ENCODE measurements around the gene PCDHAC1. TPM values are rescaled to one million over a fixed set of nuclear protein-coding genes. Genes with fewer than 3 reads are reported as not detected.

The PCDHAC1 gene
- total RNA-seq, 2 experiments from 2014 or later: not detected

GRCh38 chr5:140883927-140884697 lies 42.0 kb upstream of the PCDHAC1 start:
- intact Hi-C loops (cut with micrococcal nuclease; ENCODE audit: unreplicated experiment): no loop called here
- H3K9me2 ChIP-seq (ENCODE audit: insufficient read depth, low read length): no peaks in the 10 kb centered on the region
- no peaks in the 10 kb centered on the region for H3K36me3 ChIP-seq (ENCODE audit: insufficient read depth, low read length)
- H3K4me3 ChIP-seq (ENCODE audit: low read depth, low read length, poor library complexity, severe bottlenecking): no peak overlapping the region
- no peaks in the 10 kb centered on the region for H3K4me1 ChIP-seq (ENCODE audit: insufficient read depth, low read length, poor library complexity, severe bottlenecking)
- no peak for DNase-seq (ENCODE audit: low spot score)
- POLR2A ChIA-PET: no interaction called here
- H3K9me3 ChIP-seq (ENCODE audit: low read length): no peaks in the 10 kb centered on the region
- H3K79me2 ChIP-seq (ENCODE audit: insufficient read depth, low read depth, low read length): no peaks in the 10 kb centered on the region
- no peaks in the 10 kb centered on the region for H4K20me1 ChIP-seq (ENCODE audit: insufficient read depth, low read length)
- no peak overlapping the region for H2AFZ ChIP-seq (ENCODE audit: low read length)
- H3K4me2 ChIP-seq (ENCODE audit: low read length): no peak overlapping the region
- no TSS peak for BruUV-seq (replicated peaks)
- H3K27ac ChIP-seq (ENCODE audit: low read depth, low read length, poor library complexity, severe bottlenecking): no peak overlapping the region
- CTCF ChIA-PET (ENCODE audit: unreplicated experiment): no interaction called here
- TF ChIP-seq, protein P1, sequence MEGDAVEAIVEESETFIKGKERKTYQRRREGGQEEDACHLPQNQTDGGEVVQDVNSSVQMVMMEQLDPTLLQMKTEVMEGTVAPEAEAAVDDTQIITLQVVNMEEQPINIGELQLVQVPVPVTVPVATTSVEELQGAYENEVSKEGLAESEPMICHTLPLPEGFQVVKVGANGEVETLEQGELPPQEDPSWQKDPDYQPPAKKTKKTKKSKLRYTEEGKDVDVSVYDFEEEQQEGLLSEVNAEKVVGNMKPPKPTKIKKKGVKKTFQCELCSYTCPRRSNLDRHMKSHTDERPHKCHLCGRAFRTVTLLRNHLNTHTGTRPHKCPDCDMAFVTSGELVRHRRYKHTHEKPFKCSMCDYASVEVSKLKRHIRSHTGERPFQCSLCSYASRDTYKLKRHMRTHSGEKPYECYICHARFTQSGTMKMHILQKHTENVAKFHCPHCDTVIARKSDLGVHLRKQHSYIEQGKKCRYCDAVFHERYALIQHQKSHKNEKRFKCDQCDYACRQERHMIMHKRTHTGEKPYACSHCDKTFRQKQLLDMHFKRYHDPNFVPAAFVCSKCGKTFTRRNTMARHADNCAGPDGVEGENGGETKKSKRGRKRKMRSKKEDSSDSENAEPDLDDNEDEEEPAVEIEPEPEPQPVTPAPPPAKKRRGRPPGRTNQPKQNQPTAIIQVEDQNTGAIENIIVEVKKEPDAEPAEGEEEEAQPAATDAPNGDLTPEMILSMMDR (conservative IDR thresholded peaks at IDR 0.05; ENCODE audit: low read length): no peak
- TF ChIP-seq EZH2phosphoT487 (IDR thresholded peaks at IDR 0.05; ENCODE audit: borderline replicate concordance, low read depth, low read length): no peak

DNA sequence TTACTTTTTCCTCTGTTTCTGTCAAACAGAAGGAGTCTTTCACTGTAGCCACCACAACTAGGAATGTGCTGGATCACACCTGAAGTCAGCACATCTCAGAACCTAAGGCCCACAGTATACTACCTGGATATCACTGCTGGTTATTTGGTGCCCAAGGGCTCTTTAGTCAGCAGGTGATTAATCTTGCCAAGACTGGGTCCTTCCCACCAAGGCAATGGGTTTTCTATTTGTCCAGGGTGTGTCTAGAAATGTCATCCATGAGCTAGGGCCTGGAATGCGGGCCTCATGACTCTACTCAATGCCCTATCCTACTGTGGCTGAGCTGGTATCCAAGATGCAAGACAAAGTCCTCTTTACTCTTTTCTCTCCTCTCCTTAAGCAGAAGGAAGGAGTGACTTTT lies 9.8 kb upstream of the PCDHAC1 start:
- intact Hi-C loops (cut with micrococcal nuclease; ENCODE audit: unreplicated experiment): no loop called here
- H3K27ac ChIP-seq (ENCODE audit: low read depth, low read length, poor library complexity, severe bottlenecking): no peak overlapping the region
- no peak overlapping the region for H3K4me3 ChIP-seq (ENCODE audit: low read depth, low read length, poor library complexity, severe bottlenecking)
- H3K79me2 ChIP-seq (ENCODE audit: insufficient read depth, low read depth, low read length): no peaks in the 10 kb centered on the region
- no peak for DNase-seq (ENCODE audit: low spot score)
- H3K4me2 ChIP-seq (ENCODE audit: low read length): no peak overlapping the region
- ChIA-PET POLR2A (no interaction called here), CTCF (ENCODE audit: unreplicated experiment) (no interaction called here)
- no peaks in the 10 kb centered on the region for H3K9me3 ChIP-seq (ENCODE audit: low read length)
- H3K4me1 ChIP-seq (ENCODE audit: insufficient read depth, low read length, poor library complexity, severe bottlenecking): no peaks in the 10 kb centered on the region
- H3K9me2 ChIP-seq (ENCODE audit: insufficient read depth, low read length): no peaks in the 10 kb centered on the region
- no peaks in the 10 kb centered on the region for H3K36me3 ChIP-seq (ENCODE audit: insufficient read depth, low read length)
- TF ChIP-seq, protein P1 (conservative IDR thresholded peaks at IDR 0.05; ENCODE audit: low read length): no peak
- TF ChIP-seq EZH2phosphoT487 (IDR thresholded peaks at IDR 0.05; ENCODE audit: borderline replicate concordance, low read depth, low read length): no peak
- no peak overlapping the region for H2AFZ ChIP-seq (ENCODE audit: low read length)
- no TSS peak for BruUV-seq (replicated peaks)
- no peaks in the 10 kb centered on the region for H4K20me1 ChIP-seq (ENCODE audit: insufficient read depth, low read length)

GRCh38 chr5:140923601-140924000 lies 2.5 kb upstream of the PCDHAC1 start:
- Histone ChIP-seq H3K9me2 (ENCODE audit: insufficient read depth, low read length) (no peaks in the 10 kb centered on the region), H3K27ac (ENCODE audit: low read depth, low read length, poor library complexity, severe bottlenecking) (no peak overlapping the region), H3K79me2 (ENCODE audit: insufficient read depth, low read depth, low read length) (no peaks in the 10 kb centered on the region), H3K4me2 (ENCODE audit: low read length) (no peak overlapping the region), H2AFZ (ENCODE audit: low read length) (no peak overlapping the region), H4K20me1 (ENCODE audit: insufficient read depth, low read length) (no peaks in the 10 kb centered on the region), H3K4me3 (ENCODE audit: low read depth, low read length, poor library complexity, severe bottlenecking) (no peak overlapping the region), H3K36me3 (ENCODE audit: insufficient read depth, low read length) (no peaks in the 10 kb centered on the region), H3K4me1 (ENCODE audit: insufficient read depth, low read length, poor library complexity, severe bottlenecking) (no peaks in the 10 kb centered on the region), H3K9me3 (ENCODE audit: low read length) (no peaks in the 10 kb centered on the region)
- ChIA-PET POLR2A (no interaction called here), CTCF (ENCODE audit: unreplicated experiment) (no interaction called here)
- no TSS peak for BruUV-seq (replicated peaks)
- intact Hi-C loops (cut with micrococcal nuclease; ENCODE audit: unreplicated experiment): no loop called here
- TF ChIP-seq EZH2phosphoT487 (IDR thresholded peaks at IDR 0.05; ENCODE audit: borderline replicate concordance, low read depth, low read length): no peak
- TF ChIP-seq, protein P1 (conservative IDR thresholded peaks at IDR 0.05; ENCODE audit: low read length): no peak
- no peak for DNase-seq (ENCODE audit: low spot score)

Measured in OCI-LY7 (cell line).